HG02763 (cell line): ENCODE data around the gene NES.

Experiments
- ATAC-seq: cut with Tn5 transposase; IDR thresholded peaks from one replicate; pipeline ENCODE4 v1.9.1; 2021; ENCODE audit warnings: mild to moderate bottlenecking, moderate library complexity; ENCODE audit not compliant: unreplicated experiment

The NES gene

GRCh38 chr1:156664046-156664766 is 13.0 kb downstream of the NES start:
- no peak for ATAC-seq

GRCh38 chr1:156663178-156663577 is 14.0 kb downstream of the NES start:
- no peak for ATAC-seq

- no peak for ATAC-seq
Measured at GRCh38 chr1:156662800-156663055, 14.5 kb downstream of the NES start.

- no peak for ATAC-seq
Measured at GRCh38 chr1:156662005-156662799, 15.0 kb downstream of the NES start.

GRCh38 chr1:156660752-156661112 is 16.5 kb downstream of the NES start:
- ATAC-seq = no peak

GRCh38 chr1:156659988-156660751 is 17.0 kb downstream of the NES start:
- ATAC-seq = peak; percentile 63

- ATAC-seq = no peak
Measured at GRCh38 chr1:156659661-156659987, 17.6 kb downstream of the NES start.

GRCh38 chr1:156658945-156659574 is 18.1 kb downstream of the NES start:
- ATAC-seq = no peak

GRCh38 chr1:156658496-156658895 is 18.7 kb downstream of the NES start:
- ATAC-seq = no peak

GRCh38 chr1:156657741-156658319 is 19.4 kb downstream of the NES start:
- no peak for ATAC-seq

GRCh38 chr1:156656806-156657740 is 20.1 kb downstream of the NES start:
- ATAC-seq = no peak

- no peak for ATAC-seq
Measured at GRCh38 chr1:156655904-156656516, 21.2 kb downstream of the NES start.

- ATAC-seq = no peak
Measured at GRCh38 chr1:156655151-156655903, 21.9 kb downstream of the NES start.

GRCh38 chr1:156654700-156655099 is 22.5 kb downstream of the NES start:
- no peak for ATAC-seq

- no peak for ATAC-seq
Measured at GRCh38 chr1:156652992-156653355, 24.2 kb downstream of the NES start.

GRCh38 chr1:156652131-156652991 is 24.8 kb downstream of the NES start:
- ATAC-seq = no peak

GRCh38 chr1:156648951-156649350 is 28.3 kb downstream of the NES start:
- ATAC-seq = no peak

- ATAC-seq = no peak
Measured at GRCh38 chr1:156648496-156648895, 28.7 kb downstream of the NES start.
